Activated CD4-positive, alpha-beta T cell treated with anti-CD3 and anti-CD28 coated beads, Interleukin-2, Interleukin-6, amounts not matched to agents 100 ng/mL and 50 ng/mL, durations not matched to agents 16 hours and 8 hours (primary cell): ENCODE measurements around the gene HOTAIR.

Source experiments
- DNase-seq: peaks from one replicate; pipeline ENCODE4 v3.0.0-alpha.2; 2020

HOTAIR gene

DNA sequence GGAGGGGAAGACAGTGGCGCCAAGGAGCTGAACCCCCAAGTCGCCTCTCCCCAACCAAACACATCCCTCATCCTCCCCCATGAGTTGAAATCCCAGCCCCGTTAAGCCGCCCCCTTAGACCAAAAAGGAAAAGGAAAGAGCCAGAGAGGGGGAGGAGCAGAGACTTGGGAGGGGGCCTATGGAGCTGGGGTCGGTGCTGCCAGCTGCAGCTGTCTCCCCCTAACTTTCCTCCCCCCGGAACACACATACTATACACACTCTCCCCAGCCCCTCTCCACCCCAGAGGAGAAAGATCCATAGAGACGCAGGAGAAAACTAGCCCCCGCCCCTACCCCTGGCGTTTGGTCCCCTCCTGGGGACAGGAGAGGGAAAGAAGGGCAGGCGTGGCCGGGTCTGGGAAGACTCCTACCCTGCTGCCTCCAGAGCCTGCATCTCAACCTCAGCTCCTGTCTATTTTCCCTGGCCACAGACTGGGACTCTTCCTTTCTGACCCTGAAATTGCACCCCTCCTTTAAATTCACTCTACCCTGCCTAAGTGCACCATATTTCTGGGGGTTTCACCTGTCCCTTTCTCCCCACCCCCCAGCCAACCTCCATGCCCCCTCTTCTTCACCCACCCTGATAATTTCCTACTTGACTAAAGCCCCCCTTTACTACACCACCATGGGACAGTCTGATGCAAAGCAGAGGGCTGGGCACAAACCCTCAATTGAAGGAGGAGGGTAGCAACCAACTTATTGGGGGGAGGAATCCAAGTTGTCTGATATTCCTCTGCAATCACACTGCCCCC lies 23.6 kb upstream of the HOTAIR start:
- no peak for DNase-seq

DNA sequence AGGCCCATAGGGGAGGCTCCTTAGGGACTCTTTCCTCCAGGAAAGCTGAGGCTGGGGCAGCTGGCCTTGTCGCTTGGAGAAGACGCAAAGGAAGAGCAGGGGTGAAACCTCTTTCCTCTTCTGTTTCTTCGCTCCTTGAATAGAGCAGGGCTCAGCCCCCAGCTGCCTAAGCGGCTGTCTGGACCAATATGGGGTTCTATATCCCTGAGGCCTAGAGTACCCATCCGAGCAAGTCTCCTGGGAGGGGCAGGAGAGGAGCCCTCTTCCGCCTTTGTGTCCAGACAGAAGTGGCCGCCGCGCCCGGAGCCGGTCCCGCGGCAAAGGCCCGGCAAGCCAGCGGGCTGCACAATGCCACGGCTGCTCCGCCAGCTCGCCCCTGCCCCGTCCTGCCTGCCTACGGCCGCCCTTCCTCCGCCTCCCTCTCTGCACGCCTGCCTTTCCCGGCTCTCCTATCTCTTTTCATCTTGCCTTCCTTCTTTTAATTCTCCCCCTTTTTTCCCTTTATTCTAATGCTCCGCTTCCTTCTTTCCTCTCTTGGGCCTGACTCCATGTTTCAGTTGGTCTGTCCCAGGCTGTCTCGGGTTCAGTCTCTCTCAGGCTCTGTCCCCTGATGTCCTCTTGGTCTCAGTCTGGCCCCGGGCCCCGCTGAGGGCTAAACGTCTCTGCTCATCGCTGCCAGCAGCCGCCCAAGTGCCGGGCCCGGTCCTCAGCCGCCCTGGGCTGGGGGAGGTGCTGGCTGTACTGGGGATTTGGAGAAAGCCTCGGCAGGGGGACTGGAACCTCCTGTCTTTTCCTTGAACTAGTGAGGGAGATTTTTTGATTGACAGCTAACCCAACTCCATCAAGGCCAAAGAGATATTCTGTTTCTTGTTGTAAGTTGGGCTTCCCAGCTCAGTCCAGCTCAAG lies 22.7 kb upstream of the HOTAIR start:
- no peak for DNase-seq

DNA sequence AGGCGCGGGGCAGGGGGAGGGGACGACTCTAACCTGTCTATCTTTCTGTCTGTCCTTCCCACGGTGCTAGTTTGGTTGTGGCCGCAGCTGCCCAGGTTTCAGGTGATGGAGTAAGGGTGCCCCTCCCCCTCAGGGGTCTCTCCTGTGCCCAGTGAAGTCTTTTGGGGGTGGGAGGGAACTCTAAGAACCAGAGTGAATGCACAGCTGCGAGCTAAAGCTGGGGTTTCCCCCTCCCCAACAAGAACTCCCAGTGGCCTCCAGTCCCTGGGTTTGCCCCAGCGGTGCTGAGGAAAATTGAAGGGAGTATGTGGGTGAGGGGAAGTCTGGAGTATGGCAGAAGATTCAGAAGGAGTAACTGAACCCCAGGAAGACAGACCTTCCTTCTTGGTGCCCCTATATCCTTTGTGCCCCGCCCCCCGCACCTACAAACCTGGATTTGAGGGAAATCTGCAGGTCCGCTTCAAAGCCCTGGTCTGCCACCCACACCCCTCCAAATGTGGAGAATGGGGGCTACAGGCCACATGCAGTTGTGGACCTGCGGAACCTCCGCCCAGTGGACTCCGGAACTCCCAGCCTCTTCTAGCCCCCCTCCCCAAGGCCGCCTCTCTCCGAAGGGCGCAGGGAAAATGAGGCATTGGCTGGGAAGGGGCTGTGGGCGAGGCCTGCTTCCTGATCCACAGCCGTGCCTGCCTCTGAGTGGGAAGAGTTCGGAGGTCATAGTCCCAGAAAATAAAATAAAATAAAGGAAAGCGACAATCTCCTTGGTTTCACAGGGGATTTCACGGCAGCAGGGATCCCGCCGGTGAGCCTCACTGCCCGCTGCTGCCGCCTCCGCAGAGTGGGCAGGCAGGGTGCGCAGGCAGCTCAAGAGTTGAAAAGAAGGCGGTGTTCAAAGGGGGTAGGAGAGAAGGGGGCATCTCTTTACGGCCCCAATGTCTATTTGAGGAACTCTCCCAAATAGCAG lies 21.8 kb upstream of the HOTAIR start:
- no peak for DNase-seq

DNA sequence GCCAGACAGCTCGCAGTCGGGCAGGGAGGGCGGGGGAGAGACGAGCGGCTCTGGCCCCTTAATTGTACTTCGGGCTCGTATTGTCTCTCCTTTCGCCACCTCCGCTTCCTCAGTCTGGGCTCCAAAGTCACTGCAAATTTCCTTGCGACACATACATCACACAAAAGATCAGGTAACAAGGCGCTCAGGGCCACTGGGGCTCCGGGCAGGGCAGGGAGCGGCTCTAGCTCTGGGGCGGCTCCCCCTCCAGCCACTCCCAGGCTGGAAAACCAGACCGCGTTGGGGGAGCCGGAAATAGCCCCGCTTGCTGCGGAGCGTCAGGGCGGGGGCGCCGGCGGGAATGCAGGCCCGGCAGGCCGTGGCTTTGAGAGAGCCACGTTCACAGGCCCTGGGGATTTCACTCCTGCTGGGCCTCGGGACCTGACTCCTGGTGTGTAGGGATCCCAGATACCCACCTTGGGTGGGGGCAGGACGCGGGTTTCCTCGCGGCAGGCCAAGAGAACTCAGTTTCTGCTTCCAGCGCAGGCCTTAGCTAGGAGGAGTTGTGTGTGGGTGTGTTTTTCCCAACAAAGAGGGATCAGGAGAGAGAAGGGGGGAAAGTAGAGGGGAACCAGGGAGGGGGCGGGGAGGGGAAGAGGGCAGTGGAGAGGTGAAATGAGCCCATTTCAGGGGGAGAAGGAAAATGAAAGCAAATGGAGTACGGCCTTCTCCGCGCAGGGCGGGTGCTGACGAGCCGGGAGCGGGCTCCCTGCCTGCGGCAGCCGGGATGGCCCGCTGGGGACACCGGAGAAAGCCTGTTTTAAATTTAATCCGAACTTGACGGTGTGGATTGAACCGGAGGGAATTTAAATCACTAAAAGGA lies 20.9 kb upstream of the HOTAIR start:
- peak; percentile 20 for DNase-seq

DNA sequence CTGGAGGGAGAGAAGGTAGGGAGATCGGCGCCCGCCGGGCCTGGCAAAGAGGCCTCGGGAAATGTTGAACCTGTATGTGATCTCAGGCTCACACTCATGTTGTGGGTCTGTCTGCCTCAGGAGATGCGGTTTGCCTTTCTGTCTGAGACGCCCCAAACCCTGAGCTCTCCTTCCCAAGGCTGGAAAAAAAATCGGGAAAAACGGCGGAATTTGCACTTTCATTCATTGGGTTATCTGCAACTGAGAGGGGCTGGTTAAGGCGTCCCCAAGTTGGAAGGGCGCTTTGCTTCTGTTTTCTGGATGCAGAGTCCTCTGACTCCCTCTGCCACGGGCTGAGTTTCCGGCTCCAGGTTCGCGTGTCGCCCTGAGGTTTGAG lies 20.2 kb upstream of the HOTAIR start:
- DNase-seq: no peak

DNA sequence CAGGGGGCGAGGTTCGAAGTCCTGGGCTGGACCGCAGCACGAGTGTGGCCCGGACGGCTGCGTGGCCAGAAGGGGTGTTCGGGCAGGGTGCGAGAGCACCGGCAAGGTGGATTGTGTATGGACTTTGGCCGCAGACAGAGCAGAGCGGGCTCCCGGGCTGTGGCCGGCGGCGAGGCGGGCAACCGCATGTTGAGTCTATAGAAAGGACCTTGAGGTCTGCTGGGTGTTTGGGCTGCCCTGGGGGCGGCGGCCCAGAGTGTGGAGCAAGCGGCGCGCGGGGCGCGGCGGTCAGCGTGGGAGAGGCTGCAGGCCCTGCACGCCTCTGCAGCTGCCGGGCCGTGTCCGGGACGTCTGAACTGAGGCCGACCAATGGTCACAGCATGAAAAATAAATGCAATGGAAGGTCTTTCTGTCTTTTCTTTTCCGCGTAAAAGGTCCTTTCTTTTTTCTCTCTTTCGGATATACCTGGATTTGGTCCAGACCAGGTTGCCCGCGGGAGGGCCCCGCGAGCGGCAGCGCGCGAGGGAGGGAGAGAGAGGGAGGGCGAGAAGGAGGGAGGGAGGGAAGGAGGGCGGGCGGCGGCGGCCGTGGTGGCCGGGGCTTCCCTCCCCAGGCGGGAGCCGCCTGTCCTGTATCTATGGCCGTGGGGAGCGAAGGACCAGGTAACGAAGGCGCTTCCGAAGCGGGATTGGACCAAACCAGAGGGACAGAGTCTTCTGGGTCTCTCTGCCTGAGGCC lies 19.7 kb upstream of the HOTAIR start:
- no peak for DNase-seq

DNA sequence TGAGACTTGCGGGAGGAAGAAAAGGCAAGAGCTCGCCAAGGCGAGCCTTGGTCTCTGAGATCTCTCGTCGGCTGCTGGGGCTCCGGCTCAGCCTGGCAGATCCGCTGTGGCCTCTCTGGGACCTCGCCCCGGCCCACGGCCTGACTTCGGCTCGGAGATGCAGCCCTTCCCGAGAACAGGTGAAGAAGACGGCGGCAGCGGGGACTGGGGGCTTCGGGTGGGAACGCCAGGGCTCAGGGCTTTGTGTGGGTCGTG lies 19.2 kb upstream of the HOTAIR start:
- DNase-seq: no peak

DNA sequence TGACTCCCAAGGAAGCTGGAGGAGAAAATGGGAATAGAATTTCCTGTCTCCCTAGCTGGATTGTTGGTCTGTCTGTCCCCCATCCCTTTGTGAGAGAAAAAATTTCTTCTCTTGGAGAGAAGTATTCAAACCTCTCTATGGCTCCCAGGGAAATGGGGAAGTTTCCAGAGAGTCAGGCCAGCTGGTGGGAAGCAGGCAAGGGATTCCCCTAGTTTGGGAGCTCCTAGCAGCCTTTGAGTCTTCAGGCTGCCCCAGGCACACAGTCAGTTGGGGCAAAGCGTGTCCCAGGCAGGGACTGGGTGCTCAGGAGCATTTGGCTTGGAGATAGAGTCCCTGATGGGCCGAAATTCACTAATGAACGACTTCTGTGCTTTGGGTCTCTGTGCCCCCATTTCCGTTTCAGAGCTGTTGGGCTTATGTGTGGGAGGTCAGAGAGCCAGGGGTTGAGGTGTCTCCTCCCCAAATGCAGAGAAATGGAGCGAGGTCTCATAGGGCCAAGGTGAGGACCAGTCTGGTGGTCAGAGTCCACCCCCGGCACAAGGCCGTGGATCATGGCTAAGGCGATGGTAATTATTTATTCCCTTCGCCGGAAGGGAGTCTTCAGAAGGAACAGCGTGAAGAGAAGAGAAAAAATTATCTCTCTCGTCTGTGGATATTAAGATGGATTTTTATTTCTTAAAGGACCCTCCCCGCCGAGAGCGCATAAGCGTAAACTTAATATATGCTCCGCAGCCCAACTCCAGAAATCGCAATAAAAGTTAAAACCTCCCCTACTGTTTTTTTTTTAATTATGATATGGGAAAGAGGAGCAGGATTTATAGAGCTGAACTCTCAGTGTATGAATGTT lies 18.6 kb upstream of the HOTAIR start:
- DNase-seq: no peak

DNA sequence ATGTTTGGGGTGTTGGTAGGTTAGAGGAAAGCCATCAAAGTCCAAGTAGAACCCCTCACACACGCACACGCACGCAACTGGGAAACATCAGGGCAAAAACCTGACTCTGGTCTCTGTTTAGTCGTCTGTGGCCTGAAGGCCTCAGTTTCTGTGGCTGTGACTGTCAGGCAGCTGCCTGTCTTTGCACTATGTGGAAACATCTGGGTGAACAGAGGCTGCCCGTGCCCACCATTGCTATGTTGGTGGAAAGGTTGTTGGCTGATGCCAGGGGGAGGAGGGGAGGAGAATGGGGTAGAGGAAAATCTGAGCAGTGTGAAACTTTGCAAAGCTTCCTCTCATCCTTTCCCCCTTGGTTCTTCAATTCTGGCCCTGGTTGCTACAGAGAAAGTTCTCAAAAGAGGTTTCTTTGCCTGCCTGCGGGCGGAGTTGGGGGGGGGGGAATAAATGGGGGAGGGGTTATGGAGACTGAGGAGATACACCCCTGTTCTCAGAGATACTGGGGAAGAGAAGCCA lies 17.7 kb upstream of the HOTAIR start:
- DNase-seq: no peak

DNA sequence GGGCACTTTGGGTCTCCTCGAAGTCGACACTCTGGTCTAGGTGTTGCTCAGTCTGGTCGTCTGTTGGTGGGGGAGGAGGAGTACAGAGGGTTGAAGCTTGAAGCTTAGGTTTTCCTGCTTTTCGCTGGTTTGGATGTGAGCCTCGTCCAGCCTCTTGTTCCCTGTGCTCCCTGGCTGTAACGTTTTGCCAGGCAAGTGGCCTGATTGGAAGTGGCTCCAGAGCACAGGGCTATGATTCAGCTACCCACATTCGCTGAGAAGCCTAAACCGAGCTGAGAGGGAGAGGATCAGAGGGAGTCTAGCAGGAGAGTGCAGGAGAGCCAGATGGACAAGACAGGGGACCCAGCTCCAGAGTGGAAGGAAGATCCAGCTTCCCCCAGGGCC lies 16.3 kb upstream of the HOTAIR start:
- no peak for DNase-seq

DNA sequence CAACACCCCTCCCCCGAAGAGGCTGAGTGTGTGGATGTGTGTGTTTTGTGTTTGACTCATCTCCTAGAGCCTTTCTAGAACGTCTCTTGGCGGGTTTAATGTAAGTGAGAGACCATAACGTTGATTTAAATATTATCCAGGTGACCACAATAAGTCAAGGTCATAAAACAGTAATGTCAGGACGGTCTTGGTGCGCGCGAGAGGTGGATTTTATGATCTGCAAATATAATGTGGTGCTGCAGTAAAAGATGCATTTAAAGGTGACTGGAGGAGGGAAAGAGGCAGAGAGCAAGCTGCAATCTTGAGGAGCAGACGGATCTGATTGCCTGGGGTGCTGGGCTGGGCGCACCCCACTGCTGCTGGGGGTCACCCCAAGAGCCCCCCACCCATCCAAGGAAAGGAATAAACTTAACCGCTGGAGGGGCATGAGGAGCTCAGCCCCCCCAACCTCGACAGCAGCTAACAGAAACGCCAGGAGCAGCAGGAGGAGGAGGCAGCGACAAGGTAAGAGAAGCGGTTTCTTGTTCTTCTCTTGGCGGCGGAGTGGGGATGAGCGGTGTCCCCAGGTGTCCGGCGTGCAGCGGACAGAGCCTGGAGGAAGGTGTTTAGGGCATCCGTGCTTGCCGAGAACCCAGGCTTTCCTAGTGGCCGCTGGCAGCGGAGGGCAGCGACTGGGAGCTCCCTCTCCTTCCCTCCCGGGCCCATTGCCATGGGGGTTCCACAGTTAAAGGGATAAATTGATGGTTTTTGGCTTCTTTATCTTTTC lies 15.7 kb upstream of the HOTAIR start:
- no peak for DNase-seq

DNA sequence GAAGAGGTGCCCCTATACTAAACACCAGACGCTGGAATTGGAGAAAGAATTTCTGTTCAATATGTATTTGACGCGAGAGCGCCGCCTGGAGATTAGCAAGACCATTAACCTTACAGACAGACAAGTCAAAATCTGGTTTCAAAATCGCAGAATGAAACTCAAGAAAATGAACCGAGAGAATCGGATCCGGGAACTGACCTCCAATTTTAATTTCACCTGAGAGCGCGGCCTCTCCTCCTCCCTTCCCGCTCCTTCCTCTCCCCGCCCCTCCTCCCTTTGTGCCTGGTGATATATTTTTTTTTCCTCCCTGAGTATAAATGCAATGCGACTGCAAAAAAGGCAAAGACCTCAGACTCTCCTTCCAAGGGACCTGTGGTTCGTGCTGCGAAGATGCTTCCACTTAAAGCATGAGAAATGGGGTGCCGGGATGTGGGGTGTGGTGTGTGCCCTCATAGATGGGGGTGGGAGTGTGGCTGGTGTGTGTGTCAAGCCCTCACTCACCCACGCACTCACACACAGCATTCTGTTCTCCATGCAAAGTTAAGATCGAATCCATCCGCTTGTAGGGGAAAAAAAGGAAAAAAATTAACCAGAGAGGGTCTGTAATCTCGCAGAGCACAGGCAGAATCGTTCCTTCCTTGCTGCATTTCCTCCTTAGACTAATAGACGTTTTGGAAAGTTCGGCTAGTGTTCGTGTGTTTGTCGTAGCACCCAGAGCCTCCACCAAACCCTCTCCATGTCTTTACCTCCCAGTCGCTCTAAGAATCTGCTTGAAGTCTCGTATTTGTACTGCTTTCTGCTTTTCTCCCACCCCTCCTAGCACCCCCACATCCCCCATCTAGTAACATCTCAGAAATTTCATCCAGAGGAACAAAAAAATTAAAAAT lies 14.7 kb upstream of the HOTAIR start:
- peak; percentile 58 for DNase-seq

DNA sequence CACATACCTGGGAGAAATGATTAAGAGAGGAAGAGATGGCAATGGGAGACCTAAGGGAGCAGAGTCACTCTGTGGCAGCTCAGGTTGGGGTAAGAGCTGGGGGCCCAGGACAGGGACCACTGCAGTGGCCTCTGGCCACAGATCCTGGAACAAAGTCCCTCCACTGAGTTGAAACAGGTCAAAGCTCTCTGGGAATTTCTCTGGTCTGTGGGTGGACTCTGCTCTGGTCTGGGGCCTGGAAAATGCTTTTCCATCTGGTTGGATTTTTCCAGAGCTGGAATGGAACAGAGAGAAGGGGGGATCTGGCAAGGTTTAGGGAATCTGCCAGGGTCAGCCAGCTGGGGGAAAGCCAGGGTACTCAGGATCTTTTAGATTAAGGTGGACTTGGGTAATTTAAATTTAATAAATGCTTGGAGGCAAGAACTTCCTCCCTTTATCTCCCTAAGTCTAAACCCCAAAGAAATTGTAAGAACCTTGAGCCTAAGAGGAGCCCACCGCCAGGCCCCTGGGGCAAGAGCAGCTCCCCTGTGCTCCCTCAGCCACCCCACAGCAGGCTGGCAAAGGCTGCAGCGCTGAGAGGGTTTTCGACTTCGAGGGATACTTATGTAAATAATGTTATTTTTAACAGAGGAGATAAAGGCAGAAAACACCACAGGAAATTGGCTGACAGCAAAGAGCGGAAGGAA lies 13.9 kb upstream of the HOTAIR start:
- no peak for DNase-seq

DNA sequence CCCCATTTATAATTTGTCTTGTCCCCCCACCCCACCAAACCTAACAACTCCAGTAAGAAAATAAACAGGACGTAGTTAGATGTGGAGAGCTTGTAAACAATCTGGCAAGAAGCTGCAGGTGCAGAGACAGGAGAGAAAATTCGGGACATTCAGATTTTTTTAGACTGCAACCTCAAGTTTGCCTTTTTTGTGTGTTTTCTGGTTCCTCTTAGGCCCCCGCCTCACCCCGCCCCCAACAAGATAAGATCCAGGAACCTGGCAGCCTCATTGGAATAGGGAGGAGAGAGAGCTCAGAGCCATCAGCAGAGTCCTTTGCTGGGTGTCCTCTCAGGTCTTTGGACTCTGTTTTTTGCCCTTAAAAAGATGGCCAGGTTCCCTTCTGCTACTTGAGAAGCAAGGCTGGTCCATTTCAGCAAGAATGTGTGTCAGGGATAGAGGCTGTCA lies 13.1 kb upstream of the HOTAIR start:
- no peak for DNase-seq

DNA sequence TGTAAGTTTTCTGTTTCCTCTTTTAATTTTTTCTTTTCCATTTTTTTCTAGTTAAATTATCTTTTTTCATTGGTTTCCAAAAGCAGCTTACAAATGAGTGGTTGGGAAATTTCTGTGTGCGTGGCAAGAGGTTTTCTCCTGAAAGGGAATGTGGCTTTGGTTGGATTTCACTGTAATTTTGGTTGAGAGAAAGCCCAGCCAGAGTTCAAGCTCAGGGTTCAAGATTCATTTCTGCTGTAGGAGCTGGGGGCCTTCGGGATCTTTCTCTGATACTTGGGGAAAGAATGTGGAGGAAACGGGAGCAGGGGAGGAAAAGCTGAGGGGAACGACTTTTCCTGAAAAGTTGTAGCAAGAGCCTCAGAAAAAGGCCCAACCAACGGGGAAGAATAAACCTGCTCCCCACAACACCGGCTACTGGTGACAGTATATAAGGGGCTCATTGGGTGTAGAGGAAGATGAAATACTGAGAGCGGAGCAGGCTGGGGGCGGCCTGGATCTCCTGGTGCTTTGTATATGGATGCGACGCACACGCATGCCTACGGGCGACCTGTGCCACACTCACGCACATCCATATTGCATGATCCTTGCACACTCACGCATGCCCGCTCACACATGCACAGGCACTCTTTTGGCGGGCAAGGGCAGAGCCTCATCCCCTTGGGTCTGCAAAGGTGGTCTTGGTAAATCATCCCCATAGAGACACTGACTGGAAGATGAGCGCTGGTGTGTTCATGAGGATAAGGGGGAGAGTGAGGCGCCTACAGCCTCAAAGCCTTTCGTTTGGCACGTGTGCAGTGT lies 12.1 kb upstream of the HOTAIR start:
- no peak for DNase-seq

DNA sequence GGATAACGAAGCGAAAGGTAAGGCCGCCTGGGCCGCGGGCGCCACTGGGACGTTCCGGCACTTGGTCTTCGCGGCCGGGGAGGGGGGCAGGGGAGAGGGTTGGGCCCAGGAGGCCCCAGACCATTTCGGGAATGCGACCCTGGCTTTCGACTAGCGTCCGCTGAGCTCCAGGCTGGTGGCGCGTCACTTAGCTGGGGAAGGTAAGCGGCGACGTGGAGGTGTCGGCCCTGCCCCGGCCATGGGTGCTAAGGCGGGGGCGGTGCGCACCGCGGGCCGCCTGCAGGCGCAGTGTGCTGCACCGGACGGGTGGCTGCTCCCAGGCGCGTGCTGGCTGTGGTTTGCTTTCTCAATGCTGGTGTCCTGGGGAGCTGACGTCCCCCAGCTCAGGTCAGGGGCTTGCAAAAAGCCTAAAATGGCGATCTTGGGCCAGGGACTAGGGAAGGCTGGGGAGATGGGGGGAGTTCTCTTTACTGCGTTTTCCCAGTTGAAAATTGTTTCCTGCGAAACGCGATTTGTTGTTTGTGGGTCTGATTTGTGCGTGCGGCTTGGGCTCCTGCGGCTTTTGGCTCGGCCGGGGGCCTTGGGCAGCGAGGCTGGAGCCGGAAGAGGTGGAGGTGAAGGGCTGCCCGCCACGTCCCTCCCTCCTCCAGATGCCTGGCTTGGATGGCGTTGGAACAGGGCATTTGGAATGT lies 11.4 kb upstream of the HOTAIR start:
- peak; percentile 23 for DNase-seq

DNA sequence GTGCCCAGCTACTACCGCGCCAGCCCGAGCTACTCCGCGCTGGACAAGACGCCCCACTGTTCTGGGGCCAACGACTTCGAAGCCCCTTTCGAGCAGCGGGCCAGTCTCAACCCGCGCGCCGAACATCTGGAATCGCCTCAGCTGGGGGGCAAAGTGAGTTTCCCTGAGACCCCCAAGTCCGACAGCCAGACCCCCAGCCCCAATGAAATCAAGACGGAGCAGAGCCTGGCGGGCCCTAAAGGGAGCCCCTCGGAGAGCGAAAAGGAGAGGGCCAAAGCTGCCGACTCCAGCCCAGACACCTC lies 10.9 kb upstream of the HOTAIR start:
- no peak for DNase-seq
